Measurements from ENCODE around the gene TLR9.

Gene TLR9

DNA sequence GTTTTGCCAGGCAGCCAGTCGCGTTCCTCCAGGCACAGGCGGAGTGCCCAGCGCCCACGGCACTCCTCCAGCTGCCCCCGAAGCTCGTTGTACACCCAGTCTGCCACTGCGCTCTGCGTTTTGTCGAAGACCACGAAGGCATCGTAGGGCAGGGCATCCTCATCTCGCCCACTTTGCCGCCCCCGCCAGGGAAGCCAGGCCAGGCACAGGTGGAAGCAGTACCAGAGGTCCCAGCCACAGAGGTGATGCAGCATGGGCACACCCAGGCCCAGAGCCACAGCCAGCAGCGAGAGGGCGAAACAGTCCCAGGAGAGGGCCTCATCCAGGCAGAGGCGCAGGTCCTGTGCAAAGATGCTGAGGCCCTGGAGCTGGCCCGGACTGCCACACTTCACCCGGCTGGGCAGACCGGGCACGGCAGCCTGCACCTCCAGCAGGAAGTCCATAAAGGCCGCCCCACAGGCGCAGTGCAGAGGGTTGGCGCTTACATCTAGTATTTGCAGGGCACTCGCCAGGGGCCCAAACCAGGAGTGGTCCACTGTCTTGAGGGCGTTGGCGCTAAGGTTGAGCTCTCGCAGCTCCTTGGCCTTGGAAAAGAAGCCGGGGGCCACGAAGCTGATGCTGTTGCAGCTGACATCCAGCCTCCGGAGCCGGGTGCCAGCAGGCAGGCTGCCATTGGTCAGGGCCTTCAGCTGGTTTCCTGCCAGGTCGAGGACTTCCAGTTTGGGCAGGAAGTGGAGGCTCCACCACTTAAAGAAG is 3.7 kb downstream of the TLR9 start:
- peak overlapping the region; percentile 75 for H3K4me3 Mint-ChIP-seq
- no peak for DNase-seq (ENCODE audit: low spot score)
- peaks cover 64% of the 10 kb centered on the region for H3K4me1 Mint-ChIP-seq (ENCODE audit: low read depth)
- peaks cover 5% of the 10 kb centered on the region for H3K36me3 Mint-ChIP-seq (ENCODE audit: low read depth)
- H3K27ac Mint-ChIP-seq: peak overlapping the region; percentile 82
- no peaks in the 10 kb centered on the region for H3K27me3 Mint-ChIP-seq (ENCODE audit: low read depth)
- H3K9me3 Mint-ChIP-seq: no peaks in the 10 kb centered on the region

DNA sequence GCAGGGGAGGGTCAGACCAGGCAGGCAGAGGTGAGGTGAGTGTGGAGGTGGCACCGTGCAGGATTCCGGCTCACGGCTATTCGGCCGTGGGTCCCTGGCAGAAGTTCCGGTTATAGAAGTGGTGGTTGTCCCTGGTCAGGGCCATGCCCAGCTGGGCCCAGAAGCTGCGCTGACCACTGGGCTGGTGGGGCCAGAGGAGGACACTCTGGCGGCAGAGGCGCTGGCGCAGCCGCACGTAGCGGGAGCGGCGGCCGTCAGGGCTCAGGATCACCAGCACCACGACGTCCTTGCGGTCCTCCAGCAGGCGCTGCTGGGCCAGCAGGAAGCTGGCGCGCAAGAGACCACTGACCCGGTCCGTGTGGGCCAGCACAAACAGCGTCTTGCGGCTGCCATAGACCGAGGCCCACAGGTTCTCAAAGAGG is 4.3 kb downstream of the TLR9 start:
- peaks cover 8% of the 10 kb centered on the region for H3K36me3 Mint-ChIP-seq (ENCODE audit: low read depth)
- H3K27ac Mint-ChIP-seq: peak overlapping the region; percentile 62
- H3K4me3 Mint-ChIP-seq: peak overlapping the region; percentile 48
- H3K9me3 Mint-ChIP-seq: no peaks in the 10 kb centered on the region
- no peak for DNase-seq (ENCODE audit: low spot score)
- no peaks in the 10 kb centered on the region for H3K27me3 Mint-ChIP-seq (ENCODE audit: low read depth)
- peaks cover 62% of the 10 kb centered on the region for H3K4me1 Mint-ChIP-seq (ENCODE audit: low read depth)

DNA sequence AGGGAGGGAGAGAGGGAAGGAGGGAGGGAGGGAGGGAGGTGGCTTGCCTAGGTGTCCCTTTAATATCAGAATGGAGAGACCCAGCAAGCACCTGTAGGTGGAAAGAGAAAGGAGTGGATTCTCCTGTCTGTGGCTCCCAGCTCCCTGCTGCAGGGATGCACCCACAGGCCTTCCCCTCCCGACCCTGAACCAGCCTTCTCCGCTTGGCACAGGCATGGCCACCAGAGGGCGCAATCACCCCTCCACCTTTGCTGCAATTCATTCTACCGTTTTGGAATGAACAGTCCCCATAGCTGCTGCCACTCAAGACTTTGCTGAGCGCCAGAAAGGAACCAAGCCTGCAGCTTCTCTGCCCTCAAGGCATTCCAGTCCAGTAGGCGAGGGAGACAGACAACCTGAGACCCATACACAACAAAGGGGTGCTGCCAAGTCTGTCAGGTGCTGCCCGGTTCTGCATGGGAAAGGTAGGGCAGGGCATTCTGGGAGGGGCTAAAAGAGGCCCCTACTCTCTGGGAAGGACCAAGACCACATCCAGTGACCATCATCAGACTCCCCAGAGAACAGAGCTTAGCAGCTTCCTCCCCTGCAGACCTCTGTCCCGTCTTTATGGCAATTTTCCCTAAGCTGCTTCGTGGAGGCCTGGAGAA is 4.9 kb downstream of the TLR9 start:
- Mint-ChIP-seq H3K9me3 (no peaks in the 10 kb centered on the region), H3K36me3 (ENCODE audit: low read depth) (peaks cover 10% of the 10 kb centered on the region), H3K4me1 (ENCODE audit: low read depth) (peaks cover 57% of the 10 kb centered on the region), H3K4me3 (peak overlapping the region; percentile 48), H3K27ac (peak overlapping the region; percentile 62), H3K27me3 (ENCODE audit: low read depth) (no peaks in the 10 kb centered on the region)
- DNase-seq (ENCODE audit: low spot score): peak; percentile 76

DNA sequence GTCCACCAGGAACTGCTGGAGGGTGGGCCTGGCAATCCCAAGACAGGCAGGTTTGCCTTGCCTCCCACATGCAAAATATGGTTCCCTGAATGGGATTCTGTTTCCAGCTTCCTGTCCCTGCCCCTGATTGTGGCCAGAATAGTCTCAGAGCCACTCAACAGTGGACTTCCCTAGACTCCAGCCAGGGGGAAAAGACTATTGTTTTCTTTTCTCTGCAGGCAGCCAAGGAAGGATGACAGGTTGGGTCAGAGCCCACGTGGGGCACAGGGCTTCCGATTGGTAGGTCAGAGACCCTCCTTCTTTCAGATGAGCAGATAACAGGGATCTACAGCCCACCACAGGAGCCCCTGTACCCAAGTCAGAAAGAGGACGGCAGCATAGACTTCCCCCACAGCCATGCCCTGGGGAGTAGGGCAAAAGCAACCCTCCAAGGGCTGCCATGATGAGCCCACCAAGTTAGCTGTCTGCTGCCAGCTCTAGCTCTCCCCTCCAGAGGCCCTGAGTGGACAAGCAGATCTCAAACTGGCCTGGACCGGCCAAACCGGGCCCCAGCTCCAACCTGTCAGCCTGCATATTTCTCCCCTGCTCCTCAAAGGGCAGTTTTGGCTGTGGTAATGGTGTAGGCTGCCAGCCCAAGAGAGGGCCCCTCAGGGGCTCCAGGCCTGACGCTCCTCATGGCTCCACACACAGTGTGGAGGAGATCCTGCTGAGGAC is 6.4 kb downstream of the TLR9 start:
- peaks cover 58% of the 10 kb centered on the region for H3K4me1 Mint-ChIP-seq (ENCODE audit: low read depth)

DNA sequence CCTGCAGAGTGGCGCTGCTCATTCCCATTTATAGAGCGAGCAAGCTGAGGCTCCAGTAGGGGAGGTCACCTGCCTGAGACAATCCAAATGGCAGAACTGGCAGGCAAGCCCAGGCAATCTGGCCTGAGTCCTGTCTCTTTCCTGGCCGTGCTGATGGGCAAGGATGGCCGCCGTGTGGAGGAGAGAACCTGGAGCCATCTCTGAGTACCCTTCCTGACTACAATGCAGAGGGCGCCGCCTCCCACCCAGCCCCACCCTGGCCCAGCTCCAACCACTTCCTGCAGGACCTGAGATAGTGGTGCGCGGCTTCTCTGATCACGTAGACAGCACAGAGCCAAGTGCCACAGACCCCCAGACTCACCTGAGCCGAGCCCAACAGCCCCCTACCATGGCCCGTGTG is 7.0 kb downstream of the TLR9 start:
- Mint-ChIP-seq H3K9me3 (no peaks in the 10 kb centered on the region), H3K36me3 (ENCODE audit: low read depth) (peaks cover 25% of the 10 kb centered on the region), H3K27ac (peak overlapping the region; percentile 88), H3K27me3 (ENCODE audit: low read depth) (no peaks in the 10 kb centered on the region), H3K4me3 (peak overlapping the region; percentile 77), H3K4me1 (ENCODE audit: low read depth) (peaks cover 53% of the 10 kb centered on the region)
- no peak for DNase-seq (ENCODE audit: low spot score)

More for the DNA sequence above, 6.4 kb downstream of the TLR9 start:
- Mint-ChIP-seq H3K27ac (peak overlapping the region; percentile 82), H3K36me3 (ENCODE audit: low read depth) (peaks cover 24% of the 10 kb centered on the region), H3K9me3 (no peaks in the 10 kb centered on the region), H3K27me3 (ENCODE audit: low read depth) (no peaks in the 10 kb centered on the region), H3K4me3 (peak overlapping the region; percentile 77)
- DNase-seq (ENCODE audit: low spot score): no peak

DNA sequence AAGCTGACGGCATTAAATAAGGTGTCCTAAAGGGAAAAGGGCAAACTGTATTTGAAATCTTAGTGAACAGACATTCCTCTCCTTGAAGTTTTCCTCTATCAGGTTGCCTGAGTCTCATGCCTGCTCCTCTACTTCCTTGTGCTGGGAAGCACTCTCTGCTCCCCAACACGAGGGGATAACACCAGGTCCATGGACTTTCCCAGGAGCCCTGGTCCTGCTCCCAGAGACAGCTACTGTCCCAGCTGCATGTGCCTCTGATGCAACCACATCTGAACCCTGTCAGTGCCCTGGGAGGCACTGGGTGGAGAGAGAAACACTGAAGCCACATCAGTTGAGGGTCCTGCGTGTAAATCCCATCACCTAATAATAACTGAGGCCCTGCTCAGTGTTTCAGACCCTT is 7.4 kb downstream of the TLR9 start:
- peak overlapping the region; percentile 77 for H3K4me3 Mint-ChIP-seq
- H3K9me3 Mint-ChIP-seq: no peaks in the 10 kb centered on the region
- H3K27me3 Mint-ChIP-seq (ENCODE audit: low read depth): no peaks in the 10 kb centered on the region

DNA sequence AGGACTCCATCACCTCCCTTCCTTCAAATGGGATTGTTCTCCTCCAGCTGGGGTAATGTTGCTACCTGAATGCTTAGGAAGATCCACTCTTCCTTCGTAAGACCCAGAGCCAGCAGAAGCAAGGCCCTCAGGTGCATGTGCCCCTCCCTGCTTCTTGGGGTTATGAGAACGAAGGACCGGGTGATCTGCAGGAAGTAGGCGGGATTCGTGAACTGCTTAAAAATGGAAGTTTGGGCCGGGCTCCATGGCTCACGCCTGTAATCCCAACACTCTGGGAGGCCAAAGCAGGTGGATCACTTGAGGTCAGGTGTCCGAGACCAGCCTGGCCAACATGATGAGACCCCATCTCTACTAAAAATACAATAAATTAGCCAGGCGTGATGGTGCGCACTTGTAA is 8.0 kb downstream of the TLR9 start:
- no peak for DNase-seq (ENCODE audit: low spot score)
- Mint-ChIP-seq H3K4me1 (ENCODE audit: low read depth) (peaks cover 49% of the 10 kb centered on the region), H3K27me3 (ENCODE audit: low read depth) (no peaks in the 10 kb centered on the region), H3K4me3 (peak overlapping the region; percentile 77), H3K27ac (peak overlapping the region; percentile 88), H3K9me3 (no peaks in the 10 kb centered on the region), H3K36me3 (ENCODE audit: low read depth) (peaks cover 31% of the 10 kb centered on the region)

More for the DNA sequence above, 7.4 kb downstream of the TLR9 start:
- Mint-ChIP-seq H3K4me1 (ENCODE audit: low read depth) (peaks cover 50% of the 10 kb centered on the region), H3K36me3 (ENCODE audit: low read depth) (peaks cover 28% of the 10 kb centered on the region), H3K27ac (peak overlapping the region; percentile 88)
- no peak for DNase-seq (ENCODE audit: low spot score)

DNA sequence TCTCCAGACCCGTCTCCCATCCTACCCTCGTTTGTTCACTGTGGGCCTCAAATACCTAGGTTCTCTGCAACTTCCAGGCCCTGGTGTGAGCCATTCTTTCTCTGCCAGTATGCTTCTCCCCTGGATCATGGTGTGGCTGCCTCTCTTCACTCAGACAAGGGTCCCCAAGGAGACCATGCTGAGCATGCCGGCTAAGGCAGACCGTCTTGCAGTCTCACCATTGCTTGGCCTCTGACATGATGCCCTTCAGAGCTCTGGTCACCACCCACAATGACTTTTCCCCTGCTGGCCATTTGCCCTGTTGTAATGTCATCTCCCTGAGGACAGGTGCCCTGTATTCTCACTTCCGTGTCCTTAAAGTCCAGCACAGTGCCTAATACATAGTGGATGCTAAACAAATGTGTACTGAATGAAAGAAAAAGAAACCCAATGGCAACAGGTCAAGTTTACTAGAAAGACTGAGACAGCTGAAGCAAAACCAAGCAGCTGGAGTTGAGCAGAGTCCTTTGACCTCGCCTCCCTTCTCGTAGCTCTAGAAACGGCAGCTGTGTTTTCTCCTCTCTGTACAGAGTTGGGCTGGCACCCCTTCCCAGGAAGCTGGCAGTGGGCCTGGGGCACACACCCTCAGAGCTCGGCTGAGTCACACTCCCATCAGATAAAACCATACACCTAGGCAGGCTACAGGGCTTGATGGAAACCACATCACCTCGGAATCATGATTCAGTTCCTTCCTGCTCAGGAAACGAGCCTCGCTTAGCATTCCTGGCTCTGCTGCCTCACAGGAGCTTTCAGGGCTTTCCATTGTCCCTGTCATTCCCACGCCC is 8.6 kb downstream of the TLR9 start:
- peak; percentile 51 for DNase-seq (ENCODE audit: low spot score)
- H3K4me1 Mint-ChIP-seq (ENCODE audit: low read depth): peaks cover 44% of the 10 kb centered on the region
- H3K9me3 Mint-ChIP-seq: no peaks in the 10 kb centered on the region
- H3K27ac Mint-ChIP-seq: peak overlapping the region; percentile 88
- peak overlapping the region; percentile 77 for H3K4me3 Mint-ChIP-seq
- no peaks in the 10 kb centered on the region for H3K27me3 Mint-ChIP-seq (ENCODE audit: low read depth)
- H3K36me3 Mint-ChIP-seq (ENCODE audit: low read depth): peaks cover 36% of the 10 kb centered on the region

DNA sequence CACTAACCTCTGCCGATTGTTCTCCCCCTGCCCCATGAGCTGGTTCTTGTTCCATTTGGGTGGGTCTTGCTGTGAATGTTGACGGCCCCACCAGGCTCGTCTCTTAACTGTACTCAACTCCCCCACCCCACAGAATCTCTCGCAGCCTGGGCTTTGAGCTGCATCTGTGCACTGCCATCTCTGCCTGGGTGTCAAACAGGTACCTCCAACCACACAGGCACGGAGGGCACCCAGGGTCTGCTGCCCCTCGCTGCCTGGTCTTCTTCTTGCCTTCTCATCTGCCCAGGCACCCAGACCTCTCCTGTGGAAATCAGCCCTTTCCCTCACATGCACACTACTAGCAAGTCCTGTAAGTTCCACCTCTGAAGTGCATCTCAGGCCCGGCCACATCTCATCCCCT is 10.1 kb downstream of the TLR9 start:
- peak overlapping the region; percentile 57 for H3K27ac Mint-ChIP-seq

DNA sequence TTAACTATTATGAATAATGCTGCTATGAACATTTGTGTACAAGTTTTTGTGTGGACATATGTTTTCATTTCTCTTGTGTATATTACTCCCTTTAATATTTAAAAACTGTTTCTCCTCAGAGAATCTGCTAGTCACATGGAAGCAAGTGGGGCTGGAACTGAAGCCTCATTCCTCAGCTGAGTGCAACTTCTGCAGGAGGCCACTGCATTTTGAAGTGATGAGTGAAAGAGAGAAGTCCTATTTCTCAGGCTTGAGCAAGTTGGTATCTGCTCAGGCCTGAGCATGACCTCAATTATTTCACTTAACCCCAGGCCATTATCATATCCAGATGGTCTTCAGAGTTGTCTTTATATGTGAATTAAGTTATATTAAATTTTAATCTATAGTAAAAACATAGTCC is 11.5 kb downstream of the TLR9 start:
- H3K27ac Mint-ChIP-seq: no peak overlapping the region
- H3K9me3 Mint-ChIP-seq: no peaks in the 10 kb centered on the region
- H3K4me3 Mint-ChIP-seq: no peak overlapping the region
- peaks cover 30% of the 10 kb centered on the region for H3K4me1 Mint-ChIP-seq (ENCODE audit: low read depth)
- H3K36me3 Mint-ChIP-seq (ENCODE audit: low read depth): peaks cover 60% of the 10 kb centered on the region
- H3K27me3 Mint-ChIP-seq (ENCODE audit: low read depth): no peaks in the 10 kb centered on the region
- no peak for DNase-seq (ENCODE audit: low spot score)

More for the DNA sequence above, 10.1 kb downstream of the TLR9 start:
- no peak for DNase-seq (ENCODE audit: low spot score)
- Mint-ChIP-seq H3K9me3 (no peaks in the 10 kb centered on the region), H3K27me3 (ENCODE audit: low read depth) (no peaks in the 10 kb centered on the region), H3K4me1 (ENCODE audit: low read depth) (peaks cover 38% of the 10 kb centered on the region), H3K36me3 (ENCODE audit: low read depth) (peaks cover 48% of the 10 kb centered on the region), H3K4me3 (no peak overlapping the region)

DNA sequence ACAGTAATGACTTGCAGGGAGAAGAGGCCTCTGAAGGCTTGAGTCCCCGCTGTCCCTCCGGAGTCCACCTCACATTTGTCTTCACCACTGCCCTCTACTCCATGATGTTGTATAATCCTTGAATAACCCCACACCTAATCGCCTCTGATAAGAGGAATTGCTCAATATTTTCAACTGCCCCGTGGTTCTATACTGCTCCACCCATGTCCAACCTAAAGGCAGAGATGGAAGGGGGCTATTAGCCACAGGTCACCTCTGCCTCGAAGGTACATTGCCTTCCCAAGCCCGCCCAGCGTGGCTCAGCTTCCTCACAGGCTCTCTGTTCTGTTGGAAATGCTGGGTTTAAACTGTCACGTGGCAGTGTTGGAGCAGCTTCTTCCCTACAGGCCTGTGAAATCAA is 12.4 kb downstream of the TLR9 start:
- Mint-ChIP-seq H3K27ac (no peak overlapping the region), H3K9me3 (no peaks in the 10 kb centered on the region), H3K27me3 (ENCODE audit: low read depth) (no peaks in the 10 kb centered on the region), H3K4me1 (ENCODE audit: low read depth) (peaks cover 22% of the 10 kb centered on the region), H3K4me3 (no peak overlapping the region), H3K36me3 (ENCODE audit: low read depth) (peaks cover 69% of the 10 kb centered on the region)
- DNase-seq (ENCODE audit: low spot score): no peak

DNA sequence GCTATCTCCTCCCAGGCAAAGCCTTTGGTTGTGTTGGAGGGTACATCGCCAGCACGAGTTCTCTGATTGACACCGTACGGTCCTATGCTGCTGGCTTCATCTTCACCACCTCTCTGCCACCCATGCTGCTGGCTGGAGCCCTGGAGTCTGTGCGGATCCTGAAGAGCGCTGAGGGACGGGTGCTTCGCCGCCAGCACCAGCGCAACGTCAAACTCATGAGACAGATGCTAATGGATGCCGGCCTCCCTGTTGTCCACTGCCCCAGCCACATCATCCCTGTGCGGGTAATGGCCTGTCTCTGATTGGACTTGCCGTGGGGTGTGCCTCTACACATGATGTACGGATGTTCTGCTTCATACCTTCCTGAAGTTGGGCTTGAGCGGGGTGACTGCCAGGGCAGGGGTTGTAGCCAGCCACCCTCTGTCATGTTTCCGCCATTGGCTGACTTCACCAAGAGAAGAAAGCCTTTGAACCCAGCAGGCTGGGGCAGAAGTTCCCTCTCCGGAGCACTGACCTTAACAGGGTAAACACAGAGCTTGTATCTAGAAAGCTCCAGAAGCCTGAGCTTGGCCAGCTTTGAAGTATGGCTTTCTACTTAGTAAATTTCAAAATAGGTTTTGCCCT is 14.1 kb downstream of the TLR9 start:
- no peak for DNase-seq (ENCODE audit: low spot score)
- Mint-ChIP-seq H3K9me3 (no peaks in the 10 kb centered on the region), H3K27ac (no peak overlapping the region), H3K4me3 (no peak overlapping the region), H3K4me1 (ENCODE audit: low read depth) (peaks cover 9% of the 10 kb centered on the region), H3K27me3 (ENCODE audit: low read depth) (no peaks in the 10 kb centered on the region), H3K36me3 (ENCODE audit: low read depth) (peaks cover 79% of the 10 kb centered on the region)

DNA sequence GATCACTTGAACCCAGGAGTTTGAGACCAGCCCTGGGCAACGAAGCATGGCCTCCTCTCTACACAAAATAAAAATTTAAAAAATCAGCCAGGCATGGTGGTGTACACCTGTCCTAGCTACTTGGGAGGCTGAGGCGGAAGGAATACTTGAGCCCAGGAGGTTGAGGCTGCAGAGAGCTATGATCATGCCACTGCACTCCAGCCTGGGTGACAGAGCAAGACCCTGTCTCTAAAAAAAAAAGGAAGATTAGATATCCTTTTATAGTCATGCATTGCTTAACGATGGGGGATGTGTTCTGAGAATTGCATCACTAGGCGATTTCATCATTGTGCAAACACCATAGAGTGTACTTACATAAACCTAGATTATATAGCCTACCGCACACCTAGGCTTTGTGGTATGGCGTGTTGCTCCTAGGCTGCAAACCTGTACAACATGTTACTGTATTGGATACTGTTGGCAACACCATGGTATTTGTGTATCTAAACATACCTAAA is 14.8 kb downstream of the TLR9 start:
- H3K9me3 Mint-ChIP-seq: no peaks in the 10 kb centered on the region
- no peak overlapping the region for H3K27ac Mint-ChIP-seq
- peaks cover 10% of the 10 kb centered on the region for H3K4me1 Mint-ChIP-seq (ENCODE audit: low read depth)
- peaks cover 84% of the 10 kb centered on the region for H3K36me3 Mint-ChIP-seq (ENCODE audit: low read depth)
- H3K4me3 Mint-ChIP-seq: no peak overlapping the region
- no peak for DNase-seq (ENCODE audit: low spot score)
- H3K27me3 Mint-ChIP-seq (ENCODE audit: low read depth): no peaks in the 10 kb centered on the region
